GM18907 (cell line): Measurements from ENCODE around the gene COMMD4.
"Not testable (repeated sequence)": the region's sequence is repeated elsewhere in the genome, so short reads cannot be mapped to it uniquely, and the experiment has no call there.

Experiments
- ATAC-seq: cut with Tn5 transposase; IDR thresholded peaks from one replicate; pipeline ENCODE4 v1.9.1; 2021; ENCODE audit warnings: mild to moderate bottlenecking, moderate library complexity; ENCODE audit not compliant: unreplicated experiment

Gene COMMD4

GRCh38 chr15:75335705-75336355, at the start of gene COMMD4:
Gene COMMD4 (plus strand): TSS chr15:75336063. CDS start chr15:75336090, 27 bp downstream.
- ATAC-seq = no peak

- not testable (repeated sequence) for ATAC-seq
Observed at GRCh38 chr15:75293660-75294059, 42.2 kb upstream of the COMMD4 start.

GRCh38 chr15:75298541-75299310, 37.1 kb upstream of the COMMD4 start:
- not testable (repeated sequence) for ATAC-seq

- not testable (repeated sequence) for ATAC-seq
Observed at GRCh38 chr15:75299311-75299688, 36.6 kb upstream of the COMMD4 start.

GRCh38 chr15:75300026-75300425, 35.8 kb upstream of the COMMD4 start:
- ATAC-seq = not testable (repeated sequence)

- ATAC-seq = no peak
Observed at GRCh38 chr15:75302318-75302717, 33.5 kb upstream of the COMMD4 start.

- not testable (repeated sequence) for ATAC-seq
Observed at GRCh38 chr15:75302753-75303152, 33.1 kb upstream of the COMMD4 start.

- no peak for ATAC-seq
Observed at GRCh38 chr15:75306188-75306587, 29.7 kb upstream of the COMMD4 start.

- ATAC-seq = no peak
Observed at GRCh38 chr15:75307778-75308390, 28.0 kb upstream of the COMMD4 start.

- no peak for ATAC-seq
Observed at GRCh38 chr15:75309711-75310110, 26.2 kb upstream of the COMMD4 start.

- not testable (repeated sequence) for ATAC-seq
Observed at GRCh38 chr15:75312548-75312947, 23.3 kb upstream of the COMMD4 start.

- no peak for ATAC-seq
Observed at GRCh38 chr15:75313116-75313845, 22.6 kb upstream of the COMMD4 start.

- ATAC-seq = no peak
Observed at GRCh38 chr15:75314552-75315290, 21.1 kb upstream of the COMMD4 start.

GRCh38 chr15:75319231-75319897, 16.5 kb upstream of the COMMD4 start:
- ATAC-seq = not testable (repeated sequence)

GRCh38 chr15:75321711-75322110, 14.2 kb upstream of the COMMD4 start:
- no peak for ATAC-seq

GRCh38 chr15:75325922-75326321, 9.9 kb upstream of the COMMD4 start:
- ATAC-seq = no peak

GRCh38 chr15:75327005-75327404, 8.9 kb upstream of the COMMD4 start:
- no peak for ATAC-seq

GRCh38 chr15:75327491-75327890, 8.4 kb upstream of the COMMD4 start:
- no peak for ATAC-seq

- ATAC-seq = no peak
Observed at GRCh38 chr15:75328493-75329314, 7.2 kb upstream of the COMMD4 start.
